SJCRH30 (cell line): Measurements from ENCODE around the gene TSPAN3. TPM values are rescaled to one million over a fixed set of nuclear protein-coding genes. Genes with fewer than 3 reads are reported as not detected.

Experiments
- DNase-seq, 2 experiments: peaks; one replicate each; pipeline ENCODE4 v3.0.0-alpha.2; 2015 to 2020
- H3K27ac ChIP-seq: fragments of 250-450 bp; sonication (Bioruptor Pico); 2 replicates; pipeline ENCODE4 v1.5.1; 2020; ENCODE audit warnings: mild to moderate bottlenecking, moderate library complexity
- H3K27me3 ChIP-seq: fragments of 250-450 bp; sonication (Bioruptor Pico); 2 replicates; pipeline ENCODE4 v1.5.1; 2020; ENCODE audit warnings: mild to moderate bottlenecking, moderate library complexity
- H3K36me3 ChIP-seq: fragments of 250-450 bp; sonication (Bioruptor Pico); 2 replicates; pipeline ENCODE4 v1.5.1; 2020; ENCODE audit warnings: mild to moderate bottlenecking, moderate library complexity
- H3K4me1 ChIP-seq: fragments of 250-450 bp; sonication (Bioruptor Pico); 2 replicates; pipeline ENCODE4 v1.5.1; 2020; ENCODE audit warnings: mild to moderate bottlenecking, moderate library complexity
- H3K4me3 ChIP-seq: fragments of 250-450 bp; sonication (Bioruptor Pico); 2 replicates; pipeline ENCODE4 v1.5.1; 2020; ENCODE audit warnings: mild to moderate bottlenecking, moderate library complexity
- H3K9me3 ChIP-seq: fragments of 250-450 bp; sonication (Bioruptor Pico); replicated peaks from 2 replicates; pipeline ENCODE4 v1.5.1; 2020; ENCODE audit warnings: mild to moderate bottlenecking, moderate library complexity
- total RNA-seq: library from RNA; depleted of rRNA; stranded (reverse); fragments of >200 nt; shearing (Covaris generic); gene quantifications from 2 replicates; pipeline ENCODE4 v1.2.3, GENCODE V29; 2014

TSPAN3 gene
- total RNA-seq, 1 experiment from 2014 or later = 473 TPM

DNA sequence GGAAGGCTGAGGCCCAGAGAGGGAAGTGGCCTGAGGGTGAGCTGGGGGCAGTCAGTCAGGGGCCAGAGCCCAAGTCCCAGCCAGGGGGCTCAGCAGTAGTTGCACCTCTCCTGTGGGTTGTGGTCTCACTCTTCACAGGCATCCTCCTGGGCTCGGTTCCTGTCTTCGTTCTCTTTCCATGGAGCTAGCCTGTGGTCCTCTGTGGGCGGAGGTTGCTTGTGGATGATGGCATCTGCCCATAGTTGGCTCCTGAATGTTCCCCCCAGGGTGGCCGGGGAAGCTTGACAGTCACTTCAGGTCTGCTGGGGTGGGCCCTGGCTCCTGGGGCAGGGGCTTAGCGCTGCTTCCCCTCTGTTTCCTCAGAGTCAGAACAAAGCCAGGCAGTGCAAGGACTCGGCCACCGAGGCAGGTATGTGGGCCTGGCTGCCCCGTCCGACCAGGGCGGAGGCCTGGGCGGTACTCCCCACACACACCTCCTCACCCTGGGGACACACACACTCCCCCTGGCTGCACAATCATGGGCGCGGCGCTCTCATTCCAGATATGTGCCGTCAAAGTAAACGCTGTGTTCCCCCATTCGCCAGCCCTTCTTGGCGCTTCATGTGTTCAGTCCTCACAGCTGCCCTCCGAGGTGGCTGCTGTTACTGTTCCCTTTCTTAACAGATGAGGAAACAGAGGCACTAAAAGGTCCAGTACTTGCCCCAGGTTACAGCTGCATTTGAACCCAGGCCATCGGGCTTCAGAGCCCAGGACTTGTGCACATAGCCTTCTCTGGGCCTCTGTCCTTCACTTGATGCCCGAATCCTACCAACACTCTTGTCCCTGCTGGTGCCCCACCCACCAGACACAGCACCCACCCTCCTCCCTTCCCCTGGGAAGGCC is 41.5 kb downstream of the TSPAN3 start:
- Histone ChIP-seq H3K4me1 (peaks cover 20% of the 10 kb centered on the region), H3K9me3 (no peaks in the 10 kb centered on the region), H3K36me3 (no peaks in the 10 kb centered on the region), H3K27ac (no peak overlapping the region), H3K4me3 (no peak overlapping the region), H3K27me3 (no peaks in the 10 kb centered on the region)
- no peak for DNase-seq

- no peak overlapping the region for H3K4me3 ChIP-seq
- no peaks in the 10 kb centered on the region for H3K27me3 ChIP-seq
- H3K9me3 ChIP-seq = no peaks in the 10 kb centered on the region
- H3K27ac ChIP-seq = no peak overlapping the region
- DNase-seq = no peak
- H3K4me1 ChIP-seq = peaks cover 20% of the 10 kb centered on the region
- no peaks in the 10 kb centered on the region for H3K36me3 ChIP-seq
Measured at GRCh38 chr15:77028451-77029165, 42.3 kb downstream of the TSPAN3 start.

DNA sequence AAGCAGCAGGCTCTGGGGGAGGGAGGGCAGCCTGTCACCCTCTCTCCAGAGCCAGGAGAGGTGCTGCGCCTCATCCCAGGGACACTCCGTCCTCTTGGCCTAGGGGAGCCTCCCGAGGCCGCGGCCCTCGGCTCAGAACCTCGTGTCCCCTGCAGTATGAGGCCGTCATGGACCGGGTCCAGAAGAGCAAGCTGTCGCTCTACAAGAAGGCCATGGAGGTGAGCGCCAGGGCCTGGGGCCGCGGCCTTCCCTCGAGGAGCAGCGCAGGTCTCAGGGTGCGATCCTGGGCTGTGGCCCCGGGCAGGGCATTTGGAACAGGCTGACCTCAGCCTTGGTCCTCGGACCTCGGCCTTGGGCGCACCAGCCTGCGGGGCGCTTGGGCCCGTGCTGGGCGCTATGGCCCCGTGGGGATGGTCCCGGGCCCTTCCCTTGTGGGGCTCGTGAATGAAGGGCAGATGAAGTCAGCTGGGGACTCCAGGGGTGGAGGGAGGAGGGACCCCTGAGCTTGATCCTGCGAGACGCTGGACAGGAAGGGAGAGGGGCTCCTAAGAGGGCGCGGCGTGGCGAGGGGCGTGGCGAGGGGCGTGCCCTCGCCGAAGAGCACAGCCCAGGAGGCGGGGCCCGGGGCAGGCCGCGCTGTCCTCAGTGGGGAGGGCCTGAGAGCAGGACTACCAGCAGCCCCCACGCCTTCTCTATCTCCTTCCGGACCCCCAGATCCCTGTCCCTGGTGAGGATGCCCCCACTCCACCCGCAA is 43.0 kb downstream of the TSPAN3 start:
- H3K4me3 ChIP-seq = no peak overlapping the region
- no peaks in the 10 kb centered on the region for H3K36me3 ChIP-seq
- H3K4me1 ChIP-seq = peaks cover 20% of the 10 kb centered on the region

GRCh38 chr15:77027111-77027696 is 43.7 kb downstream of the TSPAN3 start:
- Histone ChIP-seq H3K4me1 (peaks cover 26% of the 10 kb centered on the region), H3K27me3 (no peaks in the 10 kb centered on the region), H3K4me3 (no peak overlapping the region), H3K27ac (no peak overlapping the region), H3K36me3 (no peaks in the 10 kb centered on the region), H3K9me3 (no peaks in the 10 kb centered on the region)
- no peak for DNase-seq

More for the DNA sequence above, 43.0 kb downstream of the TSPAN3 start:
- H3K27ac ChIP-seq = no peak overlapping the region
- H3K27me3 ChIP-seq = no peaks in the 10 kb centered on the region
- no peaks in the 10 kb centered on the region for H3K9me3 ChIP-seq
- DNase-seq = no peak

- Histone ChIP-seq H3K36me3 (no peaks in the 10 kb centered on the region), H3K4me1 (peaks cover 29% of the 10 kb centered on the region), H3K27me3 (no peaks in the 10 kb centered on the region), H3K27ac (no peak overlapping the region), H3K4me3 (no peak overlapping the region), H3K9me3 (no peaks in the 10 kb centered on the region)
- DNase-seq = no peak
Measured at GRCh38 chr15:77026501-77027110, 44.3 kb downstream of the TSPAN3 start.

GRCh38 chr15:77025941-77026411 is 44.9 kb downstream of the TSPAN3 start:
- DNase-seq = no peak
- Histone ChIP-seq H3K27me3 (no peaks in the 10 kb centered on the region), H3K4me1 (peaks cover 24% of the 10 kb centered on the region), H3K4me3 (no peak overlapping the region), H3K27ac (no peak overlapping the region), H3K36me3 (no peaks in the 10 kb centered on the region), H3K9me3 (no peaks in the 10 kb centered on the region)

DNA sequence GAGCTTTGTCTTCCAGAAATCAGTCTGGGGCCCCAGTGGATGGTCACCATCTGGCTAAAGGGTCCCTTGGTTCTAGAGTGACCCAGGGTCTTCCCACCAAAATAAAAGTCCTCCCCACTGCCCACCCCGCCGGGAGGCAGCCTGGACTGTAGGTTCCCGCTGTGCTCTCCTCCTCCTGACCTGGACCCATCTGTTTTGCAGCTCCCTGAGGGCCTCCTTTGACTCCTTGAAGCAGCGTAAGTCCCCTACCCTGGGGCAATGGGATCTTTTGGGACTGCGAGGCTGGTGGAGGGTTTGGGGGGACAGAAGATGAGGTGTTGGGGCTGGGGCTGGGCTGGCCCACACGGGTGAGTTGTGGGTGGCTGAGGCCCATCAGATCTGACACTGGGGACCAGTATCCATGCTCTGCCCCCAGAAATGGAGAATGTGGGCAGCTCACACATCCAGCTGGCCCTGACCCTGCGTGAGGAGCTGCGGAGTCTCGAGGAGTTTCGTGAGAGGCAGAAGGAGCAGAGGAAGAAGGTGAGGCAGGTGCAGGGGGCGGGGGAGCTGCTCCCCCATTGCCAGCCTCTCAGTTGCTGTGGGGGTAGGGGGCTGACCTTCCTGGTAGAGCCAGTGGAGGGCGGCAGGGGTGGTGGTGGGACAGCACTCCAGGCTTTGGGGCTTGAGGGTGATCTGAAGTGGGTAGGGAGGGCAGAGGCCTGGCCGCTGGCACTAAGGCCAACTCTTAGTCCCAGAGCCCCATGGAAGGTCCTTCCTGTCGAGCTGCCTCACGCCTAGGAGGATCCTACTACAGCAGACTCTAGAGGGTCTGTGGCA is 45.6 kb downstream of the TSPAN3 start:
- no peaks in the 10 kb centered on the region for H3K9me3 ChIP-seq
- H3K27me3 ChIP-seq = no peaks in the 10 kb centered on the region
- H3K4me1 ChIP-seq = peaks cover 21% of the 10 kb centered on the region
- no peak overlapping the region for H3K4me3 ChIP-seq
- no peaks in the 10 kb centered on the region for H3K36me3 ChIP-seq
- DNase-seq = no peak
- H3K27ac ChIP-seq = no peak overlapping the region

- no peaks in the 10 kb centered on the region for H3K27me3 ChIP-seq
- no peaks in the 10 kb centered on the region for H3K9me3 ChIP-seq
Measured at GRCh38 chr15:77024273-77025082, 46.4 kb downstream of the TSPAN3 start.

GRCh38 chr15:77023576-77024272 is 47.2 kb downstream of the TSPAN3 start:
- no peaks in the 10 kb centered on the region for H3K27me3 ChIP-seq
- DNase-seq = no peak
- no peaks in the 10 kb centered on the region for H3K36me3 ChIP-seq
- no peak overlapping the region for H3K27ac ChIP-seq
- no peaks in the 10 kb centered on the region for H3K9me3 ChIP-seq
- peaks cover 12% of the 10 kb centered on the region for H3K4me1 ChIP-seq
- H3K4me3 ChIP-seq = no peak overlapping the region

More at GRCh38 chr15:77024273-77025082, 46.4 kb downstream of the TSPAN3 start:
- Histone ChIP-seq H3K4me1 (peaks cover 14% of the 10 kb centered on the region), H3K4me3 (no peak overlapping the region), H3K27ac (no peak overlapping the region), H3K36me3 (no peaks in the 10 kb centered on the region)
- peak; percentile 61 to 76 for DNase-seq

- Histone ChIP-seq H3K27ac (peak overlapping the region; percentile 36), H3K27me3 (no peaks in the 10 kb centered on the region), H3K4me1 (peaks cover 12% of the 10 kb centered on the region), H3K9me3 (no peaks in the 10 kb centered on the region), H3K4me3 (no peak overlapping the region), H3K36me3 (no peaks in the 10 kb centered on the region)
- DNase-seq = no peak
Measured at GRCh38 chr15:77022646-77023575, 48.0 kb downstream of the TSPAN3 start.

DNA sequence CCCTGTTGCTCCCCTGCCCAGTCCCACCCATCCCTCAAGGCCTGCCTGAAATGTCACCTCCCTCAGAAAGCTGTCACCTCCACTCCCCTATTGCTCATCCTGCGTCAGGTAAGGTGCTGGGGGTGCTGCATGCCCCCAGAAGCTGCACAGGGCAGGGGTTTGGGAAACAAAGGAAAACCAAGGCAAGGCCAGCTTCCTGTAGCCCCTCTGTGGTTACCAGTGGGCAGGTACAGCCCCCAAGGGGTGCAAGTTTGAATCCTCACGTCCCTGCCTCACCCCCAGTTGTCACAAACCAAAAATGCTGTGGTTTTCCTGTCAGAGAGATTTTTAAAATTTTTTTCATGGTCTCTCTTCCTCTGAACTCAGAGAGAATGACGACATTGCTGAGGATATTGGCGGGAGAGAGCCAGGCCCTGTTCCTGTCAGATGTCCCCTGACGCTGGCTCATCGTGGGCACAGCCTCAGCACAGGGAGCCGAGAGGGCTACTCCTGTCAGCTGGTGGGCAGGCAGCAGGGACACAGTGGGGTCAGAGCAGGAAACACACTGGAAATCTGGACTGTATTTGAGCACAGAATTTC is 49.0 kb downstream of the TSPAN3 start:
- peak overlapping the region; percentile 36 for H3K27ac ChIP-seq

More for the DNA sequence above, 49.0 kb downstream of the TSPAN3 start:
- peak; percentile 48 to 59 for DNase-seq
- Histone ChIP-seq H3K27me3 (no peaks in the 10 kb centered on the region), H3K36me3 (no peaks in the 10 kb centered on the region), H3K4me3 (no peak overlapping the region), H3K9me3 (no peaks in the 10 kb centered on the region), H3K4me1 (peaks cover 12% of the 10 kb centered on the region)
